Activated CD4-positive, alpha-beta T cell treated with anti-CD3 and anti-CD28 coated beads, Interleukin-2, amount 10 ng/mL, durations not matched to agents 24 days and 14 days (primary cell): ENCODE measurements around the gene LRGUK. TPM values are rescaled to one million over a fixed set of nuclear protein-coding genes. Genes with fewer than 3 reads are reported as not detected.

Experiments
- DNase-seq: peaks from one replicate; pipeline ENCODE4 v3.0.0; 2022
- H3K27ac Mint-ChIP-seq: one replicate; pipeline ENCODE4 v1.8.0; 2022; ENCODE audit warnings: mild to moderate bottlenecking, mixed read lengths
- H3K27me3 Mint-ChIP-seq: one replicate; pipeline ENCODE4 v1.8.0; 2022; ENCODE audit warnings: mixed read lengths
- H3K36me3 Mint-ChIP-seq: one replicate; pipeline ENCODE4 v1.8.0; 2022; ENCODE audit warnings: low read depth, mild to moderate bottlenecking, mixed read lengths
- H3K4me1 Mint-ChIP-seq: one replicate; pipeline ENCODE4 v1.8.0; 2021; ENCODE audit warnings: mixed read lengths
- H3K4me3 Mint-ChIP-seq: one replicate; pipeline ENCODE4 v1.8.0; 2022; ENCODE audit warnings: mild to moderate bottlenecking, moderate library complexity, mixed read lengths
- H3K9me3 Mint-ChIP-seq: one replicate; pipeline ENCODE4 v1.8.0; 2021; ENCODE audit warnings: mixed read lengths
- intact Hi-C: fragments of 100-400 bp; cut with micrococcal nuclease; formaldehyde crosslinking; loops from one replicate; pipeline ENCODE4 v1.15.1; 2023
- total RNA-seq: library from RNA; stranded (reverse); gene quantifications from 2 replicates; pipeline ENCODE4 v1.2.3, GENCODE V29; 2022

LRGUK gene
- total RNA-seq, 1 donor from 2014 or later: 0.16 TPM

- intact Hi-C loops: no loop called here
- no peak overlapping the region for H3K4me3 Mint-ChIP-seq
- no peaks in the 10 kb centered on the region for H3K36me3 Mint-ChIP-seq
- H3K27me3 Mint-ChIP-seq: no peaks in the 10 kb centered on the region
- DNase-seq: no peak
- H3K27ac Mint-ChIP-seq: no peak overlapping the region
- H3K9me3 Mint-ChIP-seq: no peaks in the 10 kb centered on the region
- no peaks in the 10 kb centered on the region for H3K4me1 Mint-ChIP-seq
Observed at GRCh38 chr7:134105841-134106240, 21.3 kb upstream of the LRGUK start.

- Mint-ChIP-seq H3K36me3 (no peaks in the 10 kb centered on the region), H3K4me3 (no peak overlapping the region), H3K9me3 (no peaks in the 10 kb centered on the region), H3K27ac (no peak overlapping the region), H3K27me3 (no peaks in the 10 kb centered on the region), H3K4me1 (no peaks in the 10 kb centered on the region)
- intact Hi-C loops: no loop called here
- DNase-seq: no peak
Observed at GRCh38 chr7:134108802-134109201, 18.3 kb upstream of the LRGUK start.

GRCh38 chr7:134113655-134114054 lies 13.5 kb upstream of the LRGUK start:
- DNase-seq: no peak
- intact Hi-C loops: no loop called here
- no peaks in the 10 kb centered on the region for H3K9me3 Mint-ChIP-seq
- H3K27ac Mint-ChIP-seq: no peak overlapping the region
- no peaks in the 10 kb centered on the region for H3K4me1 Mint-ChIP-seq
- no peaks in the 10 kb centered on the region for H3K27me3 Mint-ChIP-seq
- H3K4me3 Mint-ChIP-seq: no peak overlapping the region
- H3K36me3 Mint-ChIP-seq: no peaks in the 10 kb centered on the region

- Mint-ChIP-seq H3K36me3 (no peaks in the 10 kb centered on the region), H3K4me3 (no peak overlapping the region), H3K4me1 (no peaks in the 10 kb centered on the region), H3K27me3 (no peaks in the 10 kb centered on the region), H3K27ac (no peak overlapping the region), H3K9me3 (no peaks in the 10 kb centered on the region)
- intact Hi-C loops: no loop called here
- no peak for DNase-seq
Observed at GRCh38 chr7:134114992-134115391, 12.1 kb upstream of the LRGUK start.

- Mint-ChIP-seq H3K4me3 (no peak overlapping the region), H3K4me1 (no peaks in the 10 kb centered on the region), H3K36me3 (no peaks in the 10 kb centered on the region), H3K9me3 (no peaks in the 10 kb centered on the region), H3K27me3 (peaks cover 13% of the 10 kb centered on the region), H3K27ac (no peak overlapping the region)
- intact Hi-C loops: no loop called here
- no peak for DNase-seq
Observed at GRCh38 chr7:134120405-134120804, 6.7 kb upstream of the LRGUK start.

- H3K4me1 Mint-ChIP-seq: peaks cover under 1% of the 10 kb centered on the region
- no peak overlapping the region for H3K4me3 Mint-ChIP-seq
- DNase-seq: no peak
- H3K27me3 Mint-ChIP-seq: peaks cover 19% of the 10 kb centered on the region
- no peak overlapping the region for H3K27ac Mint-ChIP-seq
- intact Hi-C loops: no loop called here
- no peaks in the 10 kb centered on the region for H3K9me3 Mint-ChIP-seq
- H3K36me3 Mint-ChIP-seq: no peaks in the 10 kb centered on the region
Observed at GRCh38 chr7:134121632-134122139, 5.5 kb upstream of the LRGUK start.

- no peak for DNase-seq
- Mint-ChIP-seq H3K4me3 (no peak overlapping the region), H3K36me3 (no peaks in the 10 kb centered on the region), H3K27ac (no peak overlapping the region), H3K27me3 (peaks cover 26% of the 10 kb centered on the region), H3K9me3 (no peaks in the 10 kb centered on the region), H3K4me1 (peaks cover 9% of the 10 kb centered on the region)
- intact Hi-C loops: no loop called here
Observed at GRCh38 chr7:134122980-134123379, 4.2 kb upstream of the LRGUK start.

GRCh38 chr7:134126146-134126545 lies 994 bp upstream of the LRGUK start:
- Mint-ChIP-seq H3K27me3 (peaks cover 35% of the 10 kb centered on the region), H3K4me3 (no peak overlapping the region), H3K9me3 (no peaks in the 10 kb centered on the region), H3K36me3 (no peaks in the 10 kb centered on the region), H3K27ac (no peak overlapping the region), H3K4me1 (peaks cover 9% of the 10 kb centered on the region)
- intact Hi-C loops: no loop called here
- no peak for DNase-seq

GRCh38 chr7:134126596-134126965 lies 559 bp upstream of the LRGUK start:
- DNase-seq: no peak
- H3K27ac Mint-ChIP-seq: no peak overlapping the region
- H3K27me3 Mint-ChIP-seq: peaks cover 35% of the 10 kb centered on the region
- H3K36me3 Mint-ChIP-seq: no peaks in the 10 kb centered on the region
- peaks cover 9% of the 10 kb centered on the region for H3K4me1 Mint-ChIP-seq
- H3K4me3 Mint-ChIP-seq: peak overlapping the region; percentile 90
- intact Hi-C loops: no loop called here
- no peaks in the 10 kb centered on the region for H3K9me3 Mint-ChIP-seq

GRCh38 chr7:134128829-134129228 lies 1.7 kb downstream of the LRGUK start:
- Mint-ChIP-seq H3K36me3 (no peaks in the 10 kb centered on the region), H3K9me3 (no peaks in the 10 kb centered on the region), H3K4me1 (peaks cover 9% of the 10 kb centered on the region), H3K27ac (no peak overlapping the region), H3K4me3 (no peak overlapping the region), H3K27me3 (peaks cover 30% of the 10 kb centered on the region)
- intact Hi-C loops: no loop called here
- no peak for DNase-seq

GRCh38 chr7:134129856-134130523 lies 2.9 kb downstream of the LRGUK start:
- DNase-seq: no peak
- no peaks in the 10 kb centered on the region for H3K36me3 Mint-ChIP-seq
- intact Hi-C loops: no loop called here
- H3K9me3 Mint-ChIP-seq: no peaks in the 10 kb centered on the region
- H3K4me3 Mint-ChIP-seq: no peak overlapping the region
- peaks cover 30% of the 10 kb centered on the region for H3K27me3 Mint-ChIP-seq
- H3K4me1 Mint-ChIP-seq: peaks cover 9% of the 10 kb centered on the region
- H3K27ac Mint-ChIP-seq: no peak overlapping the region

- intact Hi-C loops: no loop called here
- H3K36me3 Mint-ChIP-seq: no peaks in the 10 kb centered on the region
Observed at GRCh38 chr7:134134004-134134403, 6.9 kb downstream of the LRGUK start.

GRCh38 chr7:134140889-134141867 lies 14.0 kb downstream of the LRGUK start:
- Mint-ChIP-seq H3K27ac (no peak overlapping the region), H3K36me3 (no peaks in the 10 kb centered on the region), H3K27me3 (no peaks in the 10 kb centered on the region), H3K4me1 (peaks cover 2% of the 10 kb centered on the region), H3K9me3 (no peaks in the 10 kb centered on the region), H3K4me3 (peak overlapping the region; percentile 23)
- intact Hi-C loops: no loop called here
- peak; percentile 80 for DNase-seq

More at GRCh38 chr7:134134004-134134403, 6.9 kb downstream of the LRGUK start:
- peaks cover 11% of the 10 kb centered on the region for H3K27me3 Mint-ChIP-seq
- no peak overlapping the region for H3K4me3 Mint-ChIP-seq
- no peak for DNase-seq
- no peak overlapping the region for H3K27ac Mint-ChIP-seq
- H3K4me1 Mint-ChIP-seq: no peaks in the 10 kb centered on the region
- no peaks in the 10 kb centered on the region for H3K9me3 Mint-ChIP-seq

- H3K36me3 Mint-ChIP-seq: no peaks in the 10 kb centered on the region
Observed at GRCh38 chr7:134141868-134142264, 14.7 kb downstream of the LRGUK start.

More at GRCh38 chr7:134141868-134142264, 14.7 kb downstream of the LRGUK start:
- Mint-ChIP-seq H3K27ac (no peak overlapping the region), H3K4me1 (peaks cover 2% of the 10 kb centered on the region), H3K27me3 (no peaks in the 10 kb centered on the region), H3K4me3 (no peak overlapping the region), H3K9me3 (no peaks in the 10 kb centered on the region)
- intact Hi-C loops: no loop called here
- no peak for DNase-seq
